ENCODE data around the gene VTCN1.

DNA sequence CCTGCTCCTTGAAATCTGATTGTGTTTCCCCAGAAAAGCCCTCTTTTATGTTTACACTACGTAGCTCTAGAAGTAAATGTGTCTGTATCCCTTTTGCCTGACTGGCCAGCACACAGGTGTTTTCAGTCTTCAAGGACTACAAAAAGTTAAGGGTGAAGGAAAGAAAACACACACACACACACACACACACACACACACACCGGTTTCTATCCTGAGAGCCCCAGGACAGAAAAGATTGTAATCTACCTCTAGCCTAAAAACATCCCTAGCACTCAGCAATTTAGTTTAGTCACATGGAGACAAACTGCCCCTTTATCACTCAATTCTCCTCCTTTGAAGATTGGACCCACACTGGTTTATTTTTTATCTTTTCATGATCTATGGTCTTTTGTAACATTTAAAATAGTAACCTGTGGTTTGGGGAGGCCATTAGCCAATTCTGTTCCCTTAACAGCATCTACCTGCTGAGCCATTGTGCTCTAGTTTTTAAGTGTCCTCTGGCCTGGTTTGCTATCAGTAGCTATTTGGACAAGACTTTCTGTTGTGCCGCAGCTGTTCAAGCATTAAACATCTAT lies 73.4 kb downstream of the VTCN1 start:
- TF ChIP-seq POLR2A (IDR thresholded peaks at IDR 0.05) = no peak
- TF ChIP-seq, protein P1, sequence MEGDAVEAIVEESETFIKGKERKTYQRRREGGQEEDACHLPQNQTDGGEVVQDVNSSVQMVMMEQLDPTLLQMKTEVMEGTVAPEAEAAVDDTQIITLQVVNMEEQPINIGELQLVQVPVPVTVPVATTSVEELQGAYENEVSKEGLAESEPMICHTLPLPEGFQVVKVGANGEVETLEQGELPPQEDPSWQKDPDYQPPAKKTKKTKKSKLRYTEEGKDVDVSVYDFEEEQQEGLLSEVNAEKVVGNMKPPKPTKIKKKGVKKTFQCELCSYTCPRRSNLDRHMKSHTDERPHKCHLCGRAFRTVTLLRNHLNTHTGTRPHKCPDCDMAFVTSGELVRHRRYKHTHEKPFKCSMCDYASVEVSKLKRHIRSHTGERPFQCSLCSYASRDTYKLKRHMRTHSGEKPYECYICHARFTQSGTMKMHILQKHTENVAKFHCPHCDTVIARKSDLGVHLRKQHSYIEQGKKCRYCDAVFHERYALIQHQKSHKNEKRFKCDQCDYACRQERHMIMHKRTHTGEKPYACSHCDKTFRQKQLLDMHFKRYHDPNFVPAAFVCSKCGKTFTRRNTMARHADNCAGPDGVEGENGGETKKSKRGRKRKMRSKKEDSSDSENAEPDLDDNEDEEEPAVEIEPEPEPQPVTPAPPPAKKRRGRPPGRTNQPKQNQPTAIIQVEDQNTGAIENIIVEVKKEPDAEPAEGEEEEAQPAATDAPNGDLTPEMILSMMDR (IDR thresholded peaks at IDR 0.05) = no peak
